HepG2 (cell line): Measurements from ENCODE around the gene EEF1AKMT3. TPM values are rescaled to one million over a fixed set of nuclear protein-coding genes. Genes with fewer than 3 reads are reported as not detected.

Experiments
- ATAC-seq: fragments of 200-7000 bp; cut with Tn5 transposase; 3 replicates; pipeline ENCODE4 v1.9.1; 2020; ENCODE audit warnings: mild to moderate bottlenecking, moderate library complexity
- BruUV-seq: library from RNA; stranded (reverse); fragments of 400-500 nt; replicated peaks from 2 replicates; lab custom pipeline; 2021; lab: Mats Ljungman, UMichigan
- CTCF ChIA-PET: fragments of 300-600 bp; formaldehyde crosslinking; extraction: SDS; loops from one replicate; lab custom pipeline; 2021; ENCODE audit warnings: low total read pairs, inconsistent platforms, low intra/inter-chr PET ratio; lab: Yijun Ruan, JAX
- POLR2A ChIA-PET: fragments of 350-600 bp; sonication (Branson Sonifier 250); formaldehyde crosslinking; loops from one replicate; lab custom pipeline; 2020; ENCODE audit warnings: antibody characterized with exemption, inconsistent platforms; lab: Yijun Ruan, JAX
- DNase-seq: peaks from one replicate; pipeline ENCODE4 v3.0.0-alpha.2; 2015; ENCODE audit warnings: low spot score
- FAIRE-seq: peaks from 3 replicates; lab custom pipeline; 2011; peaks lifted over from hg19 to GRCh38; lab: Jason Lieb, UNC
- H2AFZ ChIP-seq: one replicate; pipeline ENCODE4 v1.6.1; 2011; ENCODE audit warnings: low read length, inconsistent platforms
- H3K27ac ChIP-seq: fragments of 300-600 bp; 3 replicates; pipeline ENCODE4 v1.8.0; 2011; ENCODE audit warnings: mixed run types, mild to moderate bottlenecking, mixed read lengths, low read length, inconsistent platforms; ENCODE audit not compliant: insufficient read depth; ENCODE audit errors: extremely low read length
- H3K27me3 ChIP-seq, 2 experiments: fragments of 200-600 bp in 1 of 2; 2 replicates in 1 of 2; 3 replicates in 1 of 2; pipeline versions ENCODE4 v1.6.0 to v1.8.0; 2011; ENCODE audit warnings: low read length in 2 of 2, mild to moderate bottlenecking in 2 of 2, moderate library complexity in 2 of 2, inconsistent platforms in 1 of 2; ENCODE audit not compliant: insufficient read depth in 2 of 2, control insufficient read depth in 1 of 2
- H3K36me3 ChIP-seq, 2 experiments: fragments of 200-600 bp in 1 of 2; replicated peaks in 1 of 2; 2 replicates in 1 of 2; 3 replicates in 1 of 2; pipeline versions ENCODE4 v1.5.1 to v1.8.0; 2011; ENCODE audit warnings: low read length in 2 of 2, inconsistent platforms in 1 of 2; ENCODE audit not compliant: insufficient read depth in 2 of 2, control insufficient read depth in 1 of 2
- H3K4me1 ChIP-seq: 2 replicates; pipeline ENCODE4 v1.5.1; 2012; ENCODE audit warnings: low read length, inconsistent platforms; ENCODE audit not compliant: insufficient read depth
- H3K4me2 ChIP-seq: 2 replicates; pipeline ENCODE4 v1.6.0; 2011; ENCODE audit warnings: low read depth, low read length, inconsistent platforms
- H3K4me3 ChIP-seq, 3 experiments: fragments of 200-600 bp in 1 of 3; sonication (generic), shearing (Covaris generic) in 1 of 3; replicated peaks in 1 of 3; 2 replicates each; pipeline ENCODE4 v1.5.1; 2011 to 2016; ENCODE audit warnings: low read length in 3 of 3, inconsistent platforms in 2 of 3, low read depth in 2 of 3, mild to moderate bottlenecking in 2 of 3, control low read depth in 1 of 3, mixed read lengths in 1 of 3; ENCODE audit not compliant: insufficient read depth in 1 of 3
- H3K79me2 ChIP-seq: one replicate; pipeline ENCODE4 v1.6.1; 2011; ENCODE audit warnings: low read length, inconsistent platforms; ENCODE audit not compliant: insufficient read depth
- H3K9ac ChIP-seq: 2 replicates; pipeline ENCODE4 v1.6.0; 2011; ENCODE audit warnings: mild to moderate bottlenecking, low read depth, low read length, inconsistent platforms; ENCODE audit not compliant: insufficient read depth
- H3K9me3 ChIP-seq: 2 replicates; pipeline ENCODE4 v1.5.1; 2012; ENCODE audit warnings: mild to moderate bottlenecking, low read length
- H4K20me1 ChIP-seq: 2 replicates; pipeline ENCODE4 v1.6.0; 2011; ENCODE audit warnings: inconsistent platforms, mild to moderate bottlenecking, low read length, moderate library complexity; ENCODE audit not compliant: insufficient read depth
- ELF3 ChIP-seq: IDR thresholded peaks from 2 replicates; pipeline ENCODE4 v1.6.1; 2016; ENCODE audit warnings: missing genetic modification reagents, missing compliant biosample characterization
- JUN ChIP-seq: sonication (generic); formaldehyde crosslinking; IDR thresholded peaks from 2 replicates; pipeline ENCODE4 v1.4.0; 2020; ENCODE audit warnings: mild to moderate bottlenecking, missing genetic modification reagents
- MAFF ChIP-seq: IDR thresholded peaks from 2 replicates; pipeline ENCODE4 v1.6.1; 2011; ENCODE audit warnings: low read depth, low read length, improper control_type of control experiment
- NRL ChIP-seq: sonication (generic); formaldehyde crosslinking; IDR thresholded peaks from 2 replicates; pipeline ENCODE4 v1.5.0; 2020; ENCODE audit warnings: missing genetic modification reagents, mild to moderate bottlenecking, moderate library complexity, borderline replicate concordance
- RBM22 ChIP-seq: fragments of 200-400 bp; formaldehyde crosslinking; optimal IDR thresholded peaks from 2 replicates; pipeline ENCODE3; 2017; ENCODE audit warnings: mild to moderate bottlenecking, low read length, moderate library complexity
- RFXAP ChIP-seq: sonication (generic); formaldehyde crosslinking; IDR thresholded peaks from 2 replicates; pipeline ENCODE4 v1.4.0; 2020; ENCODE audit warnings: missing genetic modification reagents, borderline replicate concordance
- ZNF335 ChIP-seq: sonication (generic); formaldehyde crosslinking; IDR thresholded peaks from 2 replicates; pipeline ENCODE4 v1.4.0; 2020; ENCODE audit warnings: missing genetic modification reagents
- ZNF558 ChIP-seq: sonication (generic); formaldehyde crosslinking; IDR thresholded peaks from 2 replicates; pipeline ENCODE4 v1.9.0; 2022; ENCODE audit warnings: mild to moderate bottlenecking, missing genetic modification reagents, borderline replicate concordance
- WGBS: methylation state at CpG from one replicate; pipeline ENCODE4 v1.1.6; 2017; ENCODE audit warnings: low lambda C conversion rate; 5-methylcytosine and 5-hydroxymethylcytosine counted together
- in situ Hi-C: cut with HindIII; loops from 2 replicates; pipeline ENCODE4 v1.10.0; 2017; ENCODE audit warnings: low pct_unique_long_range_greater_than_20kb; ENCODE audit not compliant: extremely low pct_ligation_motif_present
- intact Hi-C: fragments of 100-400 bp; cut with micrococcal nuclease; formaldehyde crosslinking; loops from one replicate; pipeline ENCODE4 v1.10.0; 2022; ENCODE audit not compliant: unreplicated experiment
- polyA plus RNA-seq, 8 experiments: library from polyadenylated mRNA; depleted of rRNA in 3 of 8; stranded (reverse) in 7 of 8; unstranded in 1 of 8; fragments of >200 nt; fragmentation: Illumina TruSeq in 4 of 8; extraction: Trizol in 4 of 8; gene quantifications; 2 replicates each; pipeline versions ENCODE4 v1.2.1 to v1.2.3, GENCODE V29; 2011 to 2016; ENCODE audit warnings: low read depth in 4 of 8, missing spikeins in 1 of 8, mixed read lengths in 1 of 8; ENCODE audit not compliant: insufficient read depth in 1 of 8
- total RNA-seq, 5 experiments: library from RNA; depleted of rRNA; stranded (reverse); fragments of >200 nt; fragmentation: Illumina TruSeq; extraction: Trizol; gene quantifications; 2 replicates each; pipeline ENCODE4 v1.2.3, GENCODE V29; 2016; ENCODE audit warnings: low read depth in 1 of 5
- TF ChIP-seq, protein P1 (sequence below): sonication (generic); formaldehyde crosslinking; IDR thresholded peaks from 2 replicates; pipeline ENCODE4 v1.8.0; 2022; ENCODE audit warnings: mild to moderate bottlenecking, missing genetic modification reagents; ENCODE audit not compliant: insufficient replicate concordance
- TF ChIP-seq, protein P2 (sequence below): sonication (generic); formaldehyde crosslinking; IDR thresholded peaks from 2 replicates; pipeline ENCODE4 v1.4.0; 2020; ENCODE audit warnings: missing genetic modification reagents

EEF1AKMT3 gene
- total and polyA plus RNA-seq, 2 of the 13 experiments (the other 11 are each of a cell fraction or from before 2014, with no cell fraction given) = 4.7 to 11.4 TPM

GRCh38 chr12:57795354-57795753, 22.9 kb downstream of the EEF1AKMT3 start:
- no peak for TF ChIP-seq RBM22
- TF ChIP-seq, protein P1, sequence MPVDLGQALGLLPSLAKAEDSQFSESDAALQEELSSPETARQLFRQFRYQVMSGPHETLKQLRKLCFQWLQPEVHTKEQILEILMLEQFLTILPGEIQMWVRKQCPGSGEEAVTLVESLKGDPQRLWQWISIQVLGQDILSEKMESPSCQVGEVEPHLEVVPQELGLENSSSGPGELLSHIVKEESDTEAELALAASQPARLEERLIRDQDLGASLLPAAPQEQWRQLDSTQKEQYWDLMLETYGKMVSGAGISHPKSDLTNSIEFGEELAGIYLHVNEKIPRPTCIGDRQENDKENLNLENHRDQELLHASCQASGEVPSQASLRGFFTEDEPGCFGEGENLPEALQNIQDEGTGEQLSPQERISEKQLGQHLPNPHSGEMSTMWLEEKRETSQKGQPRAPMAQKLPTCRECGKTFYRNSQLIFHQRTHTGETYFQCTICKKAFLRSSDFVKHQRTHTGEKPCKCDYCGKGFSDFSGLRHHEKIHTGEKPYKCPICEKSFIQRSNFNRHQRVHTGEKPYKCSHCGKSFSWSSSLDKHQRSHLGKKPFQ = no peak
- TF ChIP-seq, protein P2, sequence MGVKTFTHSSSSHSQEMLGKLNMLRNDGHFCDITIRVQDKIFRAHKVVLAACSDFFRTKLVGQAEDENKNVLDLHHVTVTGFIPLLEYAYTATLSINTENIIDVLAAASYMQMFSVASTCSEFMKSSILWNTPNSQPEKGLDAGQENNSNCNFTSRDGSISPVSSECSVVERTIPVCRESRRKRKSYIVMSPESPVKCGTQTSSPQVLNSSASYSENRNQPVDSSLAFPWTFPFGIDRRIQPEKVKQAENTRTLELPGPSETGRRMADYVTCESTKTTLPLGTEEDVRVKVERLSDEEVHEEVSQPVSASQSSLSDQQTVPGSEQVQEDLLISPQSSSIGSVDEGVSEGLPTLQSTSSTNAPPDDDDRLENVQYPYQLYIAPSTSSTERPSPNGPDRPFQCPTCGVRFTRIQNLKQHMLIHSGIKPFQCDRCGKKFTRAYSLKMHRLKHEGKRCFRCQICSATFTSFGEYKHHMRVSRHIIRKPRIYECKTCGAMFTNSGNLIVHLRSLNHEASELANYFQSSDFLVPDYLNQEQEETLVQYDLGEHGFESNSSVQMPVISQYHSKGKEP (CRISPR knock-in tag) = no peak
- TF ChIP-seq ZNF335 (CRISPR knock-in tag) = no peak
- TF ChIP-seq ELF3 (CRISPR knock-in tag) = no peak
- no peak for TF ChIP-seq NRL (CRISPR knock-in tag)
- TF ChIP-seq MAFF = no peak
- no peak for TF ChIP-seq ZNF558
- TF ChIP-seq RFXAP (CRISPR knock-in tag) = no peak
- TF ChIP-seq JUN = no peak
- TF ChIP-seq, all 625 proteins: peak for 0
- FAIRE-seq = no peak
- in situ Hi-C loops = no loop called here
- no TSS peak for BruUV-seq
- no peak overlapping the region for H3K4me2 ChIP-seq
- 98% methylated on average over 6 of the region's 6 CpGs for WGBS
- ATAC-seq = no peak
- no peaks in the 10 kb centered on the region for H3K9me3 ChIP-seq
- POLR2A ChIA-PET = no interaction called here
- H3K4me1 ChIP-seq = no peaks in the 10 kb centered on the region
- H4K20me1 ChIP-seq = no peaks in the 10 kb centered on the region
- DNase-seq = no peak
- H3K27ac ChIP-seq = no peak overlapping the region
- no peak overlapping the region for H2AFZ ChIP-seq
- peaks cover 14 to 64% of the 10 kb centered on the region in 2 experiments for H3K36me3 ChIP-seq
- CTCF ChIA-PET = no interaction called here
- H3K27me3 ChIP-seq = no peaks in the 10 kb centered on the region
- intact Hi-C loops = no loop called here
- no peak overlapping the region for H3K9ac ChIP-seq
- no peak overlapping the region for H3K4me3 ChIP-seq
- no peaks in the 10 kb centered on the region for H3K79me2 ChIP-seq
